Hepatocyte (in vitro differentiated cells): ENCODE measurements around the gene TM7SF2. TPM values are rescaled to one million over a fixed set of nuclear protein-coding genes. Genes with fewer than 3 reads are reported as not detected.

Experiments used
- DNase-seq: peaks from one replicate; pipeline ENCODE4 v3.0.0-alpha.2; 2016; ENCODE audit warnings: low spot score
- H2AFZ ChIP-seq: fragments of 200-600 bp; sonication (generic); 2 replicates; pipeline ENCODE4 v1.6.0; 2016; ENCODE audit warnings: antibody characterized with exemption, mild to moderate bottlenecking
- H3K27ac ChIP-seq: fragments of 200-600 bp; sonication (generic); 2 replicates; pipeline ENCODE4 v1.5.1; 2016; ENCODE audit warnings: mild to moderate bottlenecking
- H3K27me3 ChIP-seq: fragments of 200-600 bp; sonication (generic); 2 replicates; pipeline ENCODE4 v1.6.1; 2016
- H3K36me3 ChIP-seq: fragments of 200-600 bp; sonication (generic); replicated peaks from 2 replicates; pipeline ENCODE4 v1.5.1; 2016; ENCODE audit warnings: low read depth; ENCODE audit not compliant: insufficient read depth
- H3K4me1 ChIP-seq: fragments of 200-600 bp; sonication (generic); 2 replicates; pipeline ENCODE4 v1.5.1; 2016; ENCODE audit warnings: mild to moderate bottlenecking, moderate library complexity; ENCODE audit not compliant: insufficient read depth
- H3K4me2 ChIP-seq: fragments of 200-600 bp; sonication (generic); 2 replicates; pipeline ENCODE4 v1.6.0; 2016
- H3K4me3 ChIP-seq: fragments of 200-600 bp; sonication (generic); 2 replicates; pipeline ENCODE4 v1.5.1; 2016; ENCODE audit warnings: mild to moderate bottlenecking
- H3K79me2 ChIP-seq: fragments of 200-600 bp; sonication (generic); 2 replicates; pipeline ENCODE4 v1.6.0; 2017; ENCODE audit warnings: mild to moderate bottlenecking
- H3K9me2 ChIP-seq: fragments of 200-600 bp; sonication (generic); replicated peaks from 2 replicates; pipeline ENCODE4 v1.6.0; 2017; ENCODE audit warnings: mild to moderate bottlenecking; ENCODE audit not compliant: insufficient read depth
- H3K9me3 ChIP-seq: fragments of 200-600 bp; sonication (generic); 2 replicates; pipeline ENCODE4 v1.5.1; 2016; ENCODE audit warnings: low read depth, mild to moderate bottlenecking
- H4K20me1 ChIP-seq: fragments of 200-600 bp; sonication (generic); 2 replicates; pipeline ENCODE4 v1.6.0; 2016; ENCODE audit warnings: mild to moderate bottlenecking; ENCODE audit not compliant: insufficient read depth, poor library complexity, severe bottlenecking
- CTCF ChIP-seq: fragments of 200-600 bp; sonication (generic); IDR thresholded peaks from 2 replicates; pipeline ENCODE4 v1.5.1; 2016; ENCODE audit warnings: antibody characterized with exemption, mild to moderate bottlenecking; ENCODE audit not compliant: poor library complexity
- EZH2 ChIP-seq: fragments of 200-600 bp; sonication (generic); IDR thresholded peaks from 2 replicates; pipeline ENCODE4 v1.6.1; 2016; ENCODE audit warnings: antibody characterized with exemption, mild to moderate bottlenecking, borderline replicate concordance
- EZH2phosphoT487 ChIP-seq: fragments of 200-600 bp; sonication (generic); IDR thresholded peaks from one replicate; pipeline ENCODE4 v1.6.1; 2018; ENCODE audit warnings: antibody characterized with exemption, mild to moderate bottlenecking, low read depth, moderate library complexity; ENCODE audit not compliant: unreplicated experiment, severe bottlenecking
- WGBS: methylation state at CpG from one replicate; pipeline ENCODE4 v1.1.6; 2016; ENCODE audit warnings: low lambda C conversion rate; ENCODE audit errors: missing lambda C conversion rate; 5-methylcytosine and 5-hydroxymethylcytosine counted together
- polyA plus RNA-seq: library from polyadenylated mRNA; unstranded; fragments of >200 nt; fragmentation: Nextera tagmentation; extraction: Ambion mirVana; gene quantifications from 2 replicates; pipeline ENCODE4 v1.2.1, GENCODE V29; 2016
- total RNA-seq: library from RNA; depleted of rRNA; stranded (reverse); fragments of >200 nt; gene quantifications from 2 replicates; pipeline ENCODE4 v1.2.3, GENCODE V29; 2014

The TM7SF2 gene
- total and polyA plus RNA-seq, 2 experiments from 2014 or later = 133 to 209 TPM

- Histone ChIP-seq H3K4me3 (peak overlapping the region; percentile 29), H3K27ac (peak overlapping the region; percentile 98), H3K27me3 (no peaks in the 10 kb centered on the region), H3K9me3 (no peaks in the 10 kb centered on the region), H2AFZ (no peak overlapping the region), H3K9me2 (no peaks in the 10 kb centered on the region), H3K4me2 (peak overlapping the region; percentile 95), H4K20me1 (peaks cover 4% of the 10 kb centered on the region), H3K4me1 (peaks cover 17% of the 10 kb centered on the region), H3K79me2 (peaks cover 30% of the 10 kb centered on the region), H3K36me3 (no peaks in the 10 kb centered on the region)
- DNase-seq = no peak
- 3% methylated on average over 20 of the region's 20 CpGs for WGBS
- TF ChIP-seq EZH2phosphoT487 (no peak), CTCF (no peak), EZH2 (no peak)
Measured at GRCh38 chr11:65133724-65134123, 22.1 kb downstream of the TM7SF2 start.

DNA sequence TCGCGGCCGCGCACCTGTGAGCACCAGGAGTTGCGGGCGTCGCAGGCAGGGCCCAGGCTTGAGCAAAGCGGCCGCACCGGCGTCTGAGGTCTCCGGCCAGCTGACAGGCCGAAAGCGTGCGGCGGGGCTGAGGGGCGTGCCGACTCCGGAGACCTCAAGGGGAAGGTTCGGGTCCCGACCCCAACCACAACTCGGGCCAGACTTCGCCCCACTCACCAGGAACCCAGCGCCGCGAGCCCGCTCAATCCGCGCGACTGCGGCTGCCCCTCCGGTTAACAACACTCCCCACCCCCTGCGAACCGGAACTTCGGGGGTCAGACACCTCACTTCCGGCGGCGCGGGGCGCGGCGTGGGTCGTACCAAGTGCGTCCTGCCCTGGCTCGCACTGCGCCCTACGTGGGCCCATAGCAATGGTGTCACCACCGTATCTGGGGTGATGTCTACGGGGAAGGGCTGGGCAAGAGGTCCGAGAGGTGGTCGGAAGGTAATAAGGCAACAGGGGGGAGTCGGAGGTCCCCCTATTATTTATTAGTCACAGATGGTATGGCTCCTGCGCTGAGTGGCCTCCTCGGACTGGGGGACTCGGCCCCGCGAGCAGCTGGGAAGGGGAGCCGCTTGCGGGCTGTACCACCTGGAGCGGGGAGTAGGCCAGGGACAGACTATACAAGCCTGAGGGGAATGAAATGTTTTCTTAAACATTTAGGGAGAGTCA lies 22.7 kb downstream of the TM7SF2 start, which contains the start of gene SYVN1:
TSS of gene SYVN1 (minus strand) at position 280 of the 712 bp plus-strand sequence. CDS start 918 bp downstream, outside the sequence.
- Histone ChIP-seq H2AFZ (peak within 1 kb of the TSS; percentile 34), H3K4me1 (peaks cover 17% of the 10 kb centered on the region), H3K36me3 (no peaks in the 10 kb centered on the region), H4K20me1 (peaks cover 4% of the 10 kb centered on the region), H3K4me2 (peak within 1 kb of the TSS; percentile 95), H3K27me3 (no peaks in the 10 kb centered on the region), H3K9me2 (no peaks in the 10 kb centered on the region), H3K79me2 (peaks cover 30% of the 10 kb centered on the region), H3K4me3 (peak within 1 kb of the TSS; percentile 29), H3K9me3 (no peaks in the 10 kb centered on the region), H3K27ac (peak within 1 kb of the TSS; percentile 98)
- no peak for TF ChIP-seq EZH2phosphoT487
- TF ChIP-seq CTCF = no peak
- TF ChIP-seq EZH2 = no peak
- under 1% methylated on average over 53 of the region's 60 CpGs for WGBS
- peak; percentile 95 for DNase-seq

DNA sequence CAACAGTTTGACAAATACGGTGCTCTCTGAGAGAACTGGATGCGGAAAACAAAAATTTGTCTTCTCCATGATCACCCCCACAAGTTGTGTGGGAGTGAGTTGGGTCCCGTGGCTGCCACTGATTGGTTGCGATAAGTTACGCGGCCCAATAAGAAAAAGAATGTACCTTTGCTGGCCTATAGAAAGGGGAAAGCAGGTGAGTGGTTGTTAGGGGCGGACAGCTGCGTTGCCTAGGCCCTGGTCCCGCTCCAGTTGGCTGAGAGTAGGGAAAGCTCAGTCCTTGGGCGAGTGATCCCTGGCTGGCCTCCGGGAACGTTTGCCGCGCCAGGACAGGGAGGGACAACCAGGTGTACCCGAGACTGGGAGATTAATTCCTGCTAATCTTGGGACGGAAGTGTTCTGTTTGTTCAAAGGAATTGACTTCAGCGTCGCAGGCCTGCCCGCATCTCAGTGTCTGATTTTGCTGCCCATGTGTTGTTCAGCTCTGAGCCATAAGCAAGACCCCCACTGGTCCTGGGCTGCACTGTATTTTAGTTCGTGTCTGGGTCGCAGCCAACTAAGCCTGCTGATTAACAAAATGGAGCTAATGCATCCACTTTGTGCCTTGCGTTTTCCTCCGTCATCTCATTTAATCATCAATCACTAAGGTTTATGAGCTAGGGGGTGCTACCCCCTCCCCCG lies 23.4 kb downstream of the TM7SF2 start:
- peak; percentile 96 for DNase-seq
- TF ChIP-seq CTCF = no peak
- no peak for TF ChIP-seq EZH2
- no peak for TF ChIP-seq EZH2phosphoT487

More for the DNA sequence above, 23.4 kb downstream of the TM7SF2 start:
- Histone ChIP-seq H3K9me2 (no peaks in the 10 kb centered on the region), H3K4me2 (peak overlapping the region; percentile 95), H3K4me3 (peak overlapping the region; percentile 29), H2AFZ (peak overlapping the region; percentile 34), H3K36me3 (no peaks in the 10 kb centered on the region), H3K27ac (peak overlapping the region; percentile 98), H3K27me3 (no peaks in the 10 kb centered on the region), H3K79me2 (peaks cover 30% of the 10 kb centered on the region), H3K9me3 (no peaks in the 10 kb centered on the region), H3K4me1 (peaks cover 17% of the 10 kb centered on the region), H4K20me1 (peaks cover 4% of the 10 kb centered on the region)
- WGBS = 2% methylated on average over 24 of the region's 24 CpGs
